GM12864 (cell line): Measurements from ENCODE around the gene RLBP1.
"Not testable (repeated sequence)": the region's sequence is repeated elsewhere in the genome, so short reads cannot be mapped to it uniquely, and the experiment has no call there.

ENCODE experiments used
- DNase-seq: peaks from one replicate; pipeline ENCODE4 v3.0.0-alpha.2; 2011; ENCODE audit warnings: low read depth
- H3K4me3 ChIP-seq: 2 replicates; pipeline ENCODE4 v1.5.1; 2011; ENCODE audit warnings: mild to moderate bottlenecking, low read depth, low read length, control low read depth
- TF ChIP-seq, protein P1 (sequence below): IDR thresholded peaks from 2 replicates; pipeline ENCODE4 v1.5.1; 2011; ENCODE audit warnings: low read depth, mild to moderate bottlenecking, moderate library complexity, low read length, control low read depth, inconsistent platforms; ENCODE audit errors: missing control alignments

RLBP1 gene

DNA sequence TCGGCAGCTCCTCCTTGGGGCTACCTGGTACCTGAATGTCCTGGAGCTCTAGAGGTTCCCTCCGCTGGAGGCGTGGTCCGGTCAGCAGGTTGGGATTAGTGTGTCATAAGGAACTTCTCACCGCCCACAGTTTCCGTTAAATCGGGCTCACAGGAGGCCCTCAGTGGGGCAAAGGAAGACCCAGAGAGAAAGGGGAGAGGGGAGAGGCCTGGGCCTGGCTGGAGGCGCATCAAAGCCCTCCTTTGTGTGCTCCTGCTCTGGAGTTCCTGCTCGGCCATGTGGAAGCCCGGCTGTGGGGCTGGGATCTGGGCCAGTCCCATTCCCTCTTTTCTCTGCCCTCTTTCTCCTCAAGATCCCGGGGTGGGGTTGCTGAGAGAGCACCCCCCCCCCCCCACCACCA lies at the start of gene RLBP1:
Gene RLBP1, minus strand, starts transcription at position 37 of the 400 bp plus-strand sequence. CDS start 2,604 bp downstream, outside the sequence.
- DNase-seq = no peak
- H3K4me3 ChIP-seq = no peak within 1 kb of the TSS
- TF ChIP-seq, protein P1, sequence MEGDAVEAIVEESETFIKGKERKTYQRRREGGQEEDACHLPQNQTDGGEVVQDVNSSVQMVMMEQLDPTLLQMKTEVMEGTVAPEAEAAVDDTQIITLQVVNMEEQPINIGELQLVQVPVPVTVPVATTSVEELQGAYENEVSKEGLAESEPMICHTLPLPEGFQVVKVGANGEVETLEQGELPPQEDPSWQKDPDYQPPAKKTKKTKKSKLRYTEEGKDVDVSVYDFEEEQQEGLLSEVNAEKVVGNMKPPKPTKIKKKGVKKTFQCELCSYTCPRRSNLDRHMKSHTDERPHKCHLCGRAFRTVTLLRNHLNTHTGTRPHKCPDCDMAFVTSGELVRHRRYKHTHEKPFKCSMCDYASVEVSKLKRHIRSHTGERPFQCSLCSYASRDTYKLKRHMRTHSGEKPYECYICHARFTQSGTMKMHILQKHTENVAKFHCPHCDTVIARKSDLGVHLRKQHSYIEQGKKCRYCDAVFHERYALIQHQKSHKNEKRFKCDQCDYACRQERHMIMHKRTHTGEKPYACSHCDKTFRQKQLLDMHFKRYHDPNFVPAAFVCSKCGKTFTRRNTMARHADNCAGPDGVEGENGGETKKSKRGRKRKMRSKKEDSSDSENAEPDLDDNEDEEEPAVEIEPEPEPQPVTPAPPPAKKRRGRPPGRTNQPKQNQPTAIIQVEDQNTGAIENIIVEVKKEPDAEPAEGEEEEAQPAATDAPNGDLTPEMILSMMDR = no peak

DNA sequence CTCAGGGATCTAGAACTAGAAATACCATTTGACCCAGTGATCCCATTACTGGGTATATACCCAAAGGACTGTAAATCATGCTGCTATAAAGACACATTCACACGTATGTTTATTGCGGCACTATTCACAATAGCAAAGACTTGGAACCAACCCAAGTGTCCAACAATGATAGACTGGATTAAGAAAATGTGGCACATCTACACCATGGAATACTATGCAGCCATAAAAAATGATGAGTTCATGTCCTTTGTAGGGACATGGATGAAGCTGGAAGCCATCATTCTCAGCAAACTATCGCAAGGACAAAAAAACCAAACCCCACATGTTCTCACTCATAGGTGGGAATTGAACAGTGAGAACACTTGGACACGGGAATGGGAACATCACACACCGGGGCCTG lies 28.8 kb upstream of the RLBP1 start:
- not testable (repeated sequence) for DNase-seq, H3K4me3 ChIP-seq

DNA sequence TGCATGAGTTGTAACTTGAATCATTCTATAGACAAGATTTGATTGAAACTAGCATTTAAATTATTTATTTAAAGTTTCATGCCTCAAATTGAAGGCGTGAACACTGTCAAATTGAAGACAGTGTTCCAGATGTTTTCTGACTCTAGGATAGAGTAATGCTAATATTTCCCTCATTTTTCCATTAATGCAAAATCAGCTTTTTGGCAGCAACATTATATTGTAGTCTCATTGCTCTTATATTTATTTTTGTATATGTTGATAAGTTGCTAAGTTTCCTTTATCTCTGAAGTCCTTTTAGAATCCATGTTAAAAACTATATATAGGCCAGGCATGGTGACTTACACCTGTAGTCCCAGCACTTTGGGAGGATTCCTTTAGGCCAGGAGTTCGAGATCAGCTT lies 27.2 kb upstream of the RLBP1 start:
- H3K4me3 ChIP-seq = no peak overlapping the region
- TF ChIP-seq, protein P1 = no peak
- DNase-seq = no peak

DNA sequence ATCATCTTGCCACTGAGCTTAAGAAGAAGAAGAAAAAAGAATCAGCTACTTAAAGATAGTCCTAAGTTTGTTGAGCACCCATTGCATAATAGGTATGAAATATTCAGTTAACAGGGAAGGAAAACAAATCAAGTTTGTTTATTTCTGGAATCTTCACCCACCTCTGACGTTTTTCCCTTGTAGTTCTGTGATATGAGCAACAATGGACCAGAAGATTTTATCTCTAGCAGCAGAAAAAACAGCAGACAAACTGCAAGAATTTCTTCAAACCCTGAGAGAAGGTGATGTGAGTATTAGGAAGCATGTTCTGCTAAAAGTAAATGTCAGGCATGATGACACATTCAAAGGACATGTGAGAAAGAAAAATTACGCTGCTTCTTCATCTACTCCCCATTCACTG lies 26.1 kb upstream of the RLBP1 start:
- DNase-seq = no peak
- TF ChIP-seq, protein P1 = no peak
- H3K4me3 ChIP-seq = no peak overlapping the region

DNA sequence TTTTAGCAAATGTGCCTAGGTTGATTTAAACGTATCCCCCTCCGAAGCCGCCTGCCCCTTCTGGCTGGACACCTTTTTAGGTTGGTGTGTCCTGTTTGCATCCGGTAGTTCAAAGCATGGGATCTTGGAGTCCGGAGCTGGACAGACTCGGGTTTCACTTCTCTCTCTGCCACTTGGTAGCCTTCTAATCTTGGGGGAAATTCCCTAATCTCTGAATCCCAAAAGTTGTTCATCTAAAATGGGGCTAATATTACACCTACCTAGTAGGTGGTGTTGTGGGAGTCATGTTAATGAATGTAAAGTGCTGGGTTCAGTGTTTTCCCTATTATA lies 23.2 kb upstream of the RLBP1 start:
- peak; percentile 8 for DNase-seq
- H3K4me3 ChIP-seq = peak overlapping the region; percentile 78
- TF ChIP-seq, protein P1 = no peak

DNA sequence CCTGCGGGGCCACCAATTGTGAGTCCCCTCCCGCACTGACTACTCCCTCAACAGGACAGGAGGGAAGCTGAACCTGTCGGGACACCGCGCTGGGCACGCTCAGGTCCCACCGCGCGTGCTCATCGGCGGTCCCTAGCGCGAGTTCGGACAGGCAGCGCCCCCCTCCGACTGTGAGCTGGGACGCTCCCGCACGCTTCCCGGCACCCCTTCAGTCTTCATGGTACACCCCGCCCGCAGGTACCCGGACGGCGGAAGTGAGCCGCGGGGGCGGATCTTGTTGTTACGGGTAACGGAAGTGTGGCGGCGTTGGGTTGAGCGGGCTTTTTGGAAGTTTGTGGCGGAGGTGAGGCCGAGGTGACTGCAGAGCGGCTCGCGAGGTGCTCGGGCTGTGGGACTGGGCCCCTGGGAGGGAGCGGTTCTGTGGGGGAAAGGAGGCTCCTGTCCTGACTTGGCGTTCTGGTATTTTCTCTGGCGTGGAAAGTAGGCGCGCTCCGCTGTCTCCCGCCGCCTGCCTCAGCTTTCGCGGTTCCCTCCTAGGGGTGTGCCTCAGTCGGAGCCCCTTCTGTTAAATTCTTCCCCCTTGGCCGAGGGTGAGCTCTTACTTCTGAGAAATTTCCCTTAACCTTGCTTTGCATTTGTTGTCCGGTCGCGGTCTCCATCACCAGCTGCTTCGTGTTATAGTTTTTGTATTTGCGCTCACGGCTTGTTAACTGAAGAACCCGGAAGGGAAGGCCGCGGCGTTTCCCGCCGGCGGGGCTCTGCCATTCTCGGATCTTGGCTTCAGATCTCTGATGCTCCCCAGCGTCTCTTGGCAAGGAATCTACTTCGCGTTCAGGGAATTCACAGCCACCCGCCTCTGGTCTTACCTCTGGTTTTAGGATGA lies 22.6 kb upstream of the RLBP1 start, which contains the start of gene FANCI:
Gene FANCI, plus strand, starts transcription at position 289 of the 883 bp plus-strand sequence. CDS start 3,669 bp downstream, outside the sequence.
- TF ChIP-seq, protein P1 = peak; percentile 43
- H3K4me3 ChIP-seq = peak within 1 kb of the TSS; percentile 78
- peak; percentile 86 for DNase-seq

DNA sequence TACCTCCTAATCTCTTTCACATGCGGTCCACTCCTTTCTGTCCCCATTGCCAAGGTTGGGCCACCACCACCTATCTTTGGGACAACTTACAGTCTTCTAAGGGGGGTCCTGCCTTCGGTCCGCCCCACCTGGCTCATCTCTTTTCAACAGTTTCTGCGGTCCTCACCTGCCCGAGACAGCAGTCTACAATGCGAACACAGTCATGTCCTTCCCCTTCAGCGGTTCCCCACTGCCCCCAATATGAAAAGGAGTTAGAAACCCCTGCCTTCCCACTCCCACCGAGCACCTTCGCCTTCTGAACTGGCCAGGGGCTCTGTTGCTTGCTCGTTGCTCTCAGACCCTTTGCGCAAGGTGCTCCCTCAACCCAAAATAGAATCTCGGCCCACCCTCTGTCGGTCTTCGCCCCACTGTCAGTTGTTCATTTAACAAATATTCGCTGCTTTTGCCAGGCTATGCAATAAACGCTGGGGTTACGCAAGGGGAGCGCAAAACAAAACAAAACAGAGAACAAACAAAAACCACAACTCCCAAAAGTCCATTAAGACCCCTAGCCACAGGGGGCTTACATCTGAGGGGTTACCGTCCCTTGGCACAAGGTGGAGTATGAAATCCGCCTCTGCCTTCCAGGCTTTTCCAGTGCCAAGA lies 21.8 kb upstream of the RLBP1 start:
- no peak for DNase-seq
- TF ChIP-seq, protein P1 = no peak
- peak overlapping the region; percentile 78 for H3K4me3 ChIP-seq

DNA sequence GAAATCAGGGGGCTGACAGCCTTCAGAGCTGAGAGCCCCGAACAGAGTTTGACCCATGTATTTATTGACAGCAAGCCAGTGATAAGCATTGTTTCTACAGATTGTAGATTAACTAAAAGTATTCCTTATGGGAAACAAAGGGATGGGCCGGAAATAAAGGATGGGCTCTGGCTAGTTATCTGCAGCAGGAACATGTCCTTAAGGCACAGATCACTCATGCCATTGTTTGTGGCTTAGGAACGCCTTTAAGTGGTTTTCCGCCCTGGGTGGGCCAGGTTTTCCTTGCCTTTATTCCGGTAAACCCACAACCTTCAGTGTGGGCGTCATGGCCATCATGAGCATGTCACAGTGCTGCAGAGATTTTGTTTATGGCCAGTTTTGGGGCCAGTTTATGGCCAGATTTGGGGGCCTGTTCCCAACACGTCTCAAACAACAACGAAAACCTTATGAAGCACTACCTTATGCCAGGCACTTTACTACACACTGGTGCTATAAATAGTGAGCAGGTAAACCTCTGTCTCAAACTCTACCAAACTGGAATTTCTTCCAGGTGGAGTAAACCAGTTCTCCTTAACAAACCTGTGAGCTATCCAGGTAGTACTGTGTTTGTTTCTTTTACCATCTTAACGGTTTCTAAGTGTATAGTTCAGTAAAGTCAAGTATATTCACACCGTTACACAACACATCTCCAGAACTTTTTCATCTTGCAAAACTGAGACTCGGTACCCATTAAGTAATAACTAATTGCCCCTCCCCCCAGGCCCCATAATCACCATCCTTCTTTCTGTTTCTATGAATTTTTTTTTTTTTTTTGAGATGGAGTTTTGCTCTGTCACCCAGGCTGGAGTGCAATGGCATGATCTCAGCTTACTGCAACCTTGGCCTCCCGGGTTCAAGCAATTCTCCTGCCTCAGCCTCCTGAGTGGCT lies 18.8 kb upstream of the RLBP1 start:
- H3K4me3 ChIP-seq, DNase-seq: not testable (repeated sequence)
